SH-SY5Y (cell line): ENCODE measurements around the gene STYX.

Source experiments
- GATA2 ChIP-seq: IDR thresholded peaks from 2 replicates; pipeline ENCODE4 v1.6.1; 2011; ENCODE audit warnings: mild to moderate bottlenecking, low read depth, low read length
- GATA3 ChIP-seq: IDR thresholded peaks from 2 replicates; pipeline ENCODE4 v1.6.1; 2011; ENCODE audit warnings: low read depth, mild to moderate bottlenecking, low read length, moderate library complexity

- no peak for TF ChIP-seq GATA2
- no peak for TF ChIP-seq GATA3
These were observed 10.8 kb downstream of the STYX start for GRCh38 chr14:52740751-52741150.
